ENCODE results near the gene CDH11.

CDH11 gene

DNA sequence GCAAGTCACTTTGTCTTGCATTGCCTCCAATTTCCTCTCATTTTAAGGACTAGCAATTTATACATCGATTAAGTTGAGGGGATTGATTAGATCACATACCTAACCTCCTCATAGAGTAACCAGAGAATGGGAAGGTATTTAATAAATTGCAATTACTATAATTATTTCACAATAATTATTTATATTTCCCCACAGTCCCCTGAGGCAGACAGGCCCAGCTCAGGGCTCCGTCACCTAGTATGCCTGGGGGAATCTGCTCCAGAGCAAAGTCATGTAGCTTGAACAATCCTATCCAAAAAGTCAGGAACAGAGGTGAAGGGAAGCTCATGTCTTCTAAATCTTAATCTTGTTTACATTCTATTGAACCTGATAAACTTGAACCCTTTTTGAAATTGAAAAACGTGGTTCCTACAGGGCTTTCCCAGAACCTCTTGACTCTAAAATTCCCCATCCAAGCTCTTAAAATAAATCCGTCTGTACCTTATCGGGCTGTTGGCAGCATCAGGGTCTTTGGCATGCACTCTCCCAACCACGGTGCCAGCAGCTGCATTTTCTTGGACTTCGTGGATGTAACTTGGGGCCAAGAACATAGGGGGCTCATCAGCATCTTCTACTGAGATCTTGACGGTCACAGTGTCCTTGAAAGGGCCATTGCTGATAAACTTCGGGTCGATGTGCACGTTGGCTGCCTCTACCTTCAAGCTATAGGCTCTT is 140.1 kb downstream of the CDH11 start:
- no peak for DNase-seq (ENCODE audit: low read depth)

DNA sequence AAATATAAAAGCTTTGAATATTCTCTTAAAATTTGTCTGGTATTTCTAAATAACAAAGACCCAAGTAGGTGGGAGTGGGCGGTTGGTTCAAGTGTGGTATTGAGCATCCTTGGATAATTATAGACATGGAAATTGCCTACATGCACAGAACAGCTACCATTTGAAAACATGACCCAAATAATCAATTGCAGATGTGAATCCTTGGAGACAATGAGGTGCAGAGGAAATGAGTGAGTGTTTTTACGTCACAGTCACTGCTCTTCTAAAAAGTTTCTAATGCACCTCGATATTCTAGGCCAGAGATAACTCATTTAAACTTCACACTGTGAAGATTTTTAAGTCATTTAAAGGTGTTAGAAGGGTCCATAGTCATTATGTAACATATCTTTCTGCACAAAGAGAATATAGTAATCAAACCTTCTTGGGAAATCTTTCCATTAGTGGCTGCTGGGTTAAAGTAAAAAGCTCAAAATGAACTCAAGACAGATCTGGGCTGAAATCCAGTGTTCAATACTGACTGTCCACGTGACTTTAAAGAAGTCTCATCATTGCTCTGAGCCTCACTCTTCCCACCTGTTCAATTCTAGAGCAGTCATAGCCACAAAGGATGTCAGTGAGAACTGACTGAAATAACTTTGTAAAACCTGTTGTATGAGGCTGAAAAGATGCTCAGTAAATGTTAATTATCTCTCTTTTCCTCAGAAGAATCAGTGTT is 144.5 kb downstream of the CDH11 start:
- no peak for DNase-seq (ENCODE audit: low read depth)

DNA sequence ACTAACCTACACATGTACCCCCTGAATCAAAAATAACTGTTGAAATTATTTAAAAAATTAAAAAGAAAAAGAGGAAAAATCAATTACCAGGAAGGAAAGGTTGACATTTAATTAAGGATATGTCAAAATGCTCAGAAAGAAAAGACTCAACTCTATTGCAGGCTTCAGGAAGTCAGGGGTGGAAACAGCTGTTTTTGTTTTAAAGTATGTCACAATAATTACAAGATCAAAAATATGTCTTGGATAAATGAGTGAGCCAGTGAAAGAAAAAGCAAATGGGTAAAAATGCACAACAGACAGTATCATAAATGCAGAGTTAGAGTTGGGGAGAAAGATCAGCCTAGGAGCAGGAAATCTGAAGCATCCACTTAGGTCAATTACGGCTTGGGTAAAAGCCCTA is 146.0 kb downstream of the CDH11 start:
- DNase-seq (ENCODE audit: low read depth) = no peak

DNA sequence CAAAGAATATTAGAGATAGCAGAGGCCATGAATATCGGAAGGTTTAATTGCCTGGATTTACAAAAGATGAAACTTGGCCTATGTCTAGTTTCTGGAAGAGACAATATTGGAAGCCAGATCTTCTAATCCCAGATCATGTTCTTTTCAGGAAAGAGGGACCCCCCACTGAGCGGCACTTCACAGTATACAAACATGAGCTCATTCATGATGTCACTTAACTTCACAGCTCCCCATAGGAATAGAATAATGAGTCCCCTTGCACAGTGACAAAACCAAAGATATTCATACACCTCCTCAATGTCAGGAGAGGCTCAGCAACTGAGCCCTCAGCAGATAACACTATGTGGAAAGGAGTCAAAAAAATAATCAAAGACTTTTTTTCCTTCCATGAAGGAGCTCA is 147.5 kb downstream of the CDH11 start:
- no peak for DNase-seq (ENCODE audit: low read depth)

DNA sequence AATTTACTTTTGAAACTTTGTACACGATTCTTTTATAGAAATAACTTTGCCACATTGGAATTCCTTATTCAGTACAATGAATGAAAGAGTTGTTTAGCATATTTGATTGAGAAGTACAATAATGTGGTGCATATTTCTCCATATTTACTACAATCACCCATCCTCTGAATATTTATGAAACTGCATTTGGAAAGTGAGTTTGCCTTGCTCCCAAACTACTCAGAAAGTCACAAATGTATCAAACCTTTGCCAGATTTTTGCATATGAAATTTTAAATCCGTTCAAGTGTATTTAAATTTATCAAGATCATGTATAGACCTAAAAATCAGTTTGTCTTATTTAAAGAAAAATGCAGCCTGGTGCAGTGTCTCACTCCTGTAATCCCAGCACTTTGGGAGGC is 148.7 kb downstream of the CDH11 start:
- no peak for DNase-seq (ENCODE audit: low read depth)

DNA sequence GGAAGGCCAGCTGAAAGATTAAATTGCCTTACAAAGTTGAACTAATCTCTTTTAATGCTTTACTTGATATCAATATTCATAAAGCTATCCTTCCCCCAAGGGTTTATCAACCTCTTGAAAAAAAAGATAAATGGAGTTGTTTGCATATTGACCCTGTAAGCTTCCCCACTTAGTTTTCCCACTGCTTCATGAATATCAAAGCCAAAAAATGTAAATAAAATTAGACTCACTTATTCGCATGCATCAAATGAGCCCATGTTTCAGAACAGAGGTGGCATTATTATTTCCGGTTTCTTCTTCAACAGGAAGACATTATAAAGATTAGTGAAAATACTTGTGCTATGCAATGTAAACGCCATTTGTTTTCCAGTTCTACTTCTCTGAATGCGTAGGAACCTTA is 150.7 kb downstream of the CDH11 start:
- DNase-seq (ENCODE audit: low read depth) = no peak

DNA sequence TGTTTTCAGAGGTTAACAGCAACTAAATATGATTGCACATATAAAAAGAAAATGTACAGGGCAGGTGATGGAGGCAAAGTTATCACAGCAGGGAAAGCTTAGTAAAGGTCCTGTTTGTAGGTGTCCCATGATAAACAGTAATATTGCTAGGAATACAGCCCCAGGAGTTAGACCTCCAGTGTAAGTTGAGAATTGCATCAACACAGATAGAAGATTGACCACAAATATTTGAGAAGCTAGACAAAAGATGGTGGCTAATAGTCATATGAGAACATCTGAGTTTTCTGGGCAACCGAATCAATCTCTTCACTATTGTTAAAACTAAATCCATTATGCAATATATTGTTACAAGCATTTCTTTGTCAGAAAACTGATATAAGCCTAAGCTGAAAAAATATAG is 152.6 kb downstream of the CDH11 start:
- no peak for DNase-seq (ENCODE audit: low read depth)

DNA sequence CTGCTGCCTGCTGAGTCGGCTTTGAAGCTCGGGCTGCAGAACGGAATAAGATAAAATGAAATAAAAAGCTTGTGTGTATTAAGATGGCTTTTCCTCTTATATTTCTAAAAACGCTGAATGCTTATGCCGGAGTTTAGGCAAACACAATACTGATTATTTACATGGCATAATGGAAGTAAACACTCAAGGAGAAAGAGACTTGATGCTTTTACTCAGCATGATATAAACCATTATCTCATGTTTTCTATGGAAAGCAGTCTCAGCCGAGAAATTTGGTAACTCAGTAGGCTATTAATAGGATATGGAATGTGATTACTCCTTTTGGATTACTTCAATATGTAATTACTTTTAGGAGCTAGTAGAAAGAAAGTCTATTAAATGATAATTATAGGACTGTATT is 153.3 kb downstream of the CDH11 start:
- no peak for DNase-seq (ENCODE audit: low read depth)

DNA sequence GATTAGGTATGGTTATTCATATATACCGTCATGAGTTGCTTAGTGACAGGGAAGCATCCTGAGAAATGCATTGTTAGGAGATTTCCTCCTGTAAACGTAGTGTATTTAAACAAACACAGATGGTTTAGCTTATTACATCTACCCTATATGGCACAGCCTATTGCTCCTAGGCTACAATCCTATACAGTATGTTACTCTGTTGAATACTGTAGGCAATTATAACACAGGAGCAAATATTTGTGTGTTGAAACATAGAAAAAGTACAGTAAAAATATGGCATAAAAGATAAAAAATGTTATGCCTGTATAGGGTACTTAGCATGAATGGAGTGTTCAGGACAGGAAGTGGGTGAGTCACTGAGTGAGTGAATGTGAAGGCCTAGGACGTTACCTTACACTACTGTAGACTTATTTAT is 157.7 kb downstream of the CDH11 start:
- no peak for DNase-seq (ENCODE audit: low read depth)

DNA sequence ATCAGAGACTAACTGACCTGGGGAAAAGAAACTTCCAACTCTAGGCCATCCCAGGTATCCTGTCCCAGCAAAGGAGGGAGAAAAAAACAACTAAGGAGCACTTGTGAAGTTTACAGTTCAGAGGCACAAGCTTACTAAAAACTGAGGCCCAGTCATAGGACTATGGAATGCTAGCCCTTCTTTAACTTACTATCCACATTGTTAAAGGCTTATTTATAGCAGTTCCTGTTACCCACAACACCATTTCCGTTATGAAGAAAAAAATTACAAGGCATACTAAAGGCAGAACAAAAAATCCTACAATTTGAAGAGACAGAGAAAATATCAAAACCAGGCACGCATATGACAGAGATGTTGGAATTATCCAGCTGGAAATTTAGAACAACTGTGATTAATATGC is 159.1 kb downstream of the CDH11 start:
- DNase-seq (ENCODE audit: low read depth) = no peak

DNA sequence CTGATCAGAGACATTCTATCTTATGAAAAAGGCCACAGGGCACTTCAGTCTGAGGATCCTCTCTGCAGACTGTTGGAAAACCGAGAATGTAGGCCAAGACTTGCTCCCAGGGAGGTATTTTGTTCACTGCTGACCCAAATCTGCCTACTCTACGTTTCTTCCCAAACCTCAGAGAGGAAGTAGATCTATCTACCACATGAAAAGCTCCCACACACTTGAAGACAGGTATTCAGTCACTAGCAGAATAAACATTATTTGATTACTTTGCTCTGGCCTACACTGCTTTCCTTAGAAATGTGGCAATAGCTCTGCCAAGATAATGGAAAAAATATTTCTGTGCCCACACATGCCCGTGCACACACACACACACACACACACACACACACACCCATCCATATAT is 164.6 kb downstream of the CDH11 start:
- no peak for DNase-seq (ENCODE audit: low read depth)

DNA sequence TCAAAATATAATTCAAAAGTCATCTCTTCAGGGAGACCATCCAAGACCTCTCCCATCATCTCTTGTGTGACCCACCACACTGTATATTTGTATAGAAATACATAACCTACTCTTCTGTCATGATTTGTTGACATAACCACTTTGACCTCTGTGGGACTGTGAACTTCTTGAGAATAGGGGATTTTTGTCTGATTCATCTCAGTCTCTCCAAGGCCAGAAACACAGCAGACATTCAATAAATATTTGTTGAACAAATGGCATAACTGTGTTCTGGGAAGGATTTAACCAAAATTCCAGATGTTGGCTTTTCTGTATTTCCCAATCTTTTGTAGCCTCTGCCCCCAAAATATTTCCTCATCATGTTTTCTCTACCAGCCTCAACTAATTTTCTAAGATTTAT is 169.7 kb downstream of the CDH11 start:
- no peak for DNase-seq (ENCODE audit: low read depth)

DNA sequence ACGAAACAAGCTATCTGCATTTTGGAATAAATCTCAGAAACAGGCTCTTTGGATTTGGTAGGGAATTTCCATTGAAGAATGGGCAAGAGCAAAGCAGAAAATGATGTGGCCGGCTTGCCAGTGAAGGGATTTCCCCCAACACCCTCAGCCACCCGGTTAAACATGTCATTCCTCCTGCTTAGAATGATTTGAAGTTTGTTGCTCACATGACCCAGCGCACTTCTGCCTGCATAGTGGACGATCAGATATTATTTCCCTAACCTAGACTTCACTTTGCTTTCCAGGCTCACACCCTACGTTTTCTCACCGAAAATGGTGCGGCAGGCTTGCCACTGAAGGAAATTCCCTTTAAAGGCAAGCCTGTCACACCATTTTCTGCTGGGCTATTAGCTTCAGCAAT is 170.7 kb downstream of the CDH11 start:
- DNase-seq (ENCODE audit: low read depth) = no peak

DNA sequence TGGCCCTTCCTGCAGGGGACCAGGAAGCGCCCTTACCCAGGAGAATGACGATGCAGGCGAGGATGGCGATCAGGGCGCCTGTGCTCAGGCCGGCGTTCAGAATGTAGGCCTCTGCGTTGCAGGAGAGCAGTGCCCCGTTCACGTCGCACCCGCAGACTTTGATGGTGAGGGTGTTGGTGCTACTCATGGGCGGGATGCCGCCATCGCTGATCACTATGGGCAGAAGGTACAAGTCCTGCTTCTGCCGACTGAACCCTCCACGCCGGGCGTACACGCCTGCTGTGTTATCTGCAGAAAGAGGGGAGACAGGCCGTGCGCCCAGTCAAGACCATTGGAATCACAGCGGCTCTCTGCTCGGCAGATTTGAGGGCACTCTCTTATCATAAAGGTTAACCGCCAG is 171.1 kb downstream of the CDH11 start:
- no peak for DNase-seq (ENCODE audit: low read depth)

DNA sequence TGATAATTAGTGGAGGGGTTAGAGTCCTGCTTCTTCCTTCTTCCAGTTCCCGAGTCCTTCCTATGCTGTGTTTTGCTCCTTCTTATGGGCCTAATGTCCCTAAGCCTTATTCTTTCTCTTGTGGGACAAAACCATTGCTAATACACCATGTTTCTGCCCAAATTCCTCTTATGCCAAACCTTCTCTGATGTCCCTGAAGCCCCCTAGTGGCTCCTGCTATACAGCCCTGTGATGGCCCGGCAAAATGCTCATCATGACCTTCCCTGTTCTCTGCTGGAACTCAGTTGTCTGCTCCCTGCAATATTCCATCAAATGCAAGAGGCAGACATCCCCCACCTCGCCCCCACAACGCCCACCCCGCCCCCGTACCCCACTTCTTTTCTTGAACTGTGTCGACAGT is 171.6 kb downstream of the CDH11 start:
- DNase-seq (ENCODE audit: low read depth) = no peak

DNA sequence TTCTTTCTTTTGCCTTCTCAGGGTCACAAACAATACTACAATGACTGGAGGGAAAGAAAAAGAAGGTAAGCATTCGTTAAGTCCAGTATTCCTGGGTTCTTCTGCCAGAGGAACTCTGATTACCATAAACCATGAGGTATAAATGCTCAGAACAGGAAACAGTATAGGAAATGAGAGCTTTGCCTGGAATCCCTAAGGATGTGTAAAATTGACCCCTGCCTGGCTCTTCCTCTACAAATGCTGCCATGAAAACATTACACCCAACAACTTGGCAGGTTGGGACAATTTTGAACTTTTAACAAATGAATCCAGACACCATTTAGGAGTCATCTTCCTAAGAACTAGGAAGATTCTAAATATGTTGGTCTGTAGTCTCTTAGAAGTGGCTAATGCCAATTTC is 173.8 kb downstream of the CDH11 start:
- no peak for DNase-seq (ENCODE audit: low read depth)

DNA sequence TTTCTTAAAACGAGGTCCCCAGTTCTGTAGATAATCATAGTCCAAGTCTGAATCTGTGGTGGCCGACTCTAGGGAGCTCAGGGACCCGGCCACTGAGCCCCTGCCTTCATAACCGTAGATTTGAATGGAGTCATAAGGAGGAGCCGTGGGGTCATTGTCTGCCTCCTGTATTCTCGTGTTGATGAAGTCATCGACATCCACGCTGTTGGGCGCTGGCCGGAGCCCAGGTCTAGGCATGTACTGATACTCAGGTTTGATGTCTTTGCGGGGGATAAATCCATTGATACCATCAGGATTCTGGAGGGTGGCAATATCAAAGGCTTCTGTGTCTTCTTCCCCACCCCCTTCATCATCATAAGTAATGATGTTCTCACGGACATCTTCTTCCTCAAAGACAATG is 174.2 kb downstream of the CDH11 start:
- DNase-seq (ENCODE audit: low read depth) = no peak

DNA sequence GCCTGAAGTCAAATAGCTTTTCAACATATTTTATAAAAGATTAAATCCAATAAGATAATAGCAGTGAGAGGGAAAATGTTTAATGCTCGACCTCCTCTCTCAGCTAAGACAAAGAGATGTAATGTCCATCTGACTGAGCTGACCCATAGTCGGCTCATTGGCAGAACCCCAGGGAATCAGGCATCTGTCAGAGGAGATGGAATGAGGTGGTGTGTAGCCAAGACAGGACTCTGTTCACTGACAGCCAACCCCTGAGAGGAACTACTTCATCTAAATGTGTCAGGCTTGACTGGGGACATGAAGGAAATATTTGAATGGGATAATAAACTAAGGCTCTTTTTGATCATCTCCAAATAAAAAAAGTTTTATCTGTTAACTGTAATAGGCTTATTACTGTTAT is 188.0 kb downstream of the CDH11 start:
- DNase-seq (ENCODE audit: low read depth) = no peak

DNA sequence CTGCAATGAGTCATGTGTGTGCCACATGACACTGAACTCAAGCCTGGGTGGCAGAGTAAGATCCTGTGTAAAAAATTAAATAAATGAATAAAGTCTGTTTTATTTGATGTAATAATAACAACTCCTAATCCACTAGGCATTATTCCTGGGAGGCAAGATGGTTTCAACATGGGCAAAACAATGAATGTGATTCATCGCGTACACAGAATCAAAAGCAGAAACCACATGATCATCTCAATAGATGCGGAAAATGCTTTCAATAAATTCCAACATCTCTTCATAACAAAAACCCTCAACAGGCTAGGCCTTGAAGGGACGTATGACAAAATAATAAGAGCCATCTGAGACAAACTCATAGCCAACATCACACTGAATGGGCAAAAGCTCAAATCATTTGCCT is 195.4 kb downstream of the CDH11 start:
- DNase-seq (ENCODE audit: low read depth) = no peak

DNA sequence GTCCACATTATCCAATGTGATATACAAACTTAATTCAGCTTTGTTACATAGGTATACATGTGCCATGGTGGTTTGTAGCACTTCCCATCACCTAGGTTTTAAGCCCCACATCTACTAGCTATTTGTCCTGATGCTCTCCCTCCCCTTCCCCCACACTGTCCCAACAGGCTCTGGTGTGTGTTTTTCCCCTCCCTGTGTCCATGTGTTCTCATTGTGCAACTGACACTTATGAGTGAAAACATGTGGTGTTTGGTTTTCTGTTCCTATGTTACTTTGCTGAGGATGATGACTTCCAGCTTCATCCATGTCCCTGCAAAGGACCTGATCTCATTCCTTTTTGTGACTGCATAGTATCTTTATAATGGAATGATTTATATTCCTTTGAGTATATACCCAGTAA is 196.7 kb downstream of the CDH11 start:
- DNase-seq (ENCODE audit: low read depth) = no peak

DNA sequence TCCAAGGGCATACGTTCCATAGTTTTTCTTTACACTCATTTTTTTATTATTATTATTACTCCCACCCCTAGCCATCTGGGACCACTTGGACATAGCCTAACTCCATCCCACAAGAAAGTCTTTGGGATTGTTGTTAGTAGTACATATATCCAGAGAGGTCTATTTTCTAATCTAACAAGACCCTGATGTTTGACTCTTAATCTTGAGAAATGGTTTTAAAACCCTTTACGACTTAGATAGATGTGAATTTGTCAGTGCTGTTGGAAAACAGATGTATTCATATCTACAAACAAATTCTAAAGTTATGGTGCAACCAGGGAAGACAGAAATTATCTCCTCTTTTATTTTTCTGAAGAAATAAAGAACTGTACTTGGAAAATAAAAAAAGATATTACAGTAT is 197.8 kb downstream of the CDH11 start:
- no peak for DNase-seq (ENCODE audit: low read depth)

DNA sequence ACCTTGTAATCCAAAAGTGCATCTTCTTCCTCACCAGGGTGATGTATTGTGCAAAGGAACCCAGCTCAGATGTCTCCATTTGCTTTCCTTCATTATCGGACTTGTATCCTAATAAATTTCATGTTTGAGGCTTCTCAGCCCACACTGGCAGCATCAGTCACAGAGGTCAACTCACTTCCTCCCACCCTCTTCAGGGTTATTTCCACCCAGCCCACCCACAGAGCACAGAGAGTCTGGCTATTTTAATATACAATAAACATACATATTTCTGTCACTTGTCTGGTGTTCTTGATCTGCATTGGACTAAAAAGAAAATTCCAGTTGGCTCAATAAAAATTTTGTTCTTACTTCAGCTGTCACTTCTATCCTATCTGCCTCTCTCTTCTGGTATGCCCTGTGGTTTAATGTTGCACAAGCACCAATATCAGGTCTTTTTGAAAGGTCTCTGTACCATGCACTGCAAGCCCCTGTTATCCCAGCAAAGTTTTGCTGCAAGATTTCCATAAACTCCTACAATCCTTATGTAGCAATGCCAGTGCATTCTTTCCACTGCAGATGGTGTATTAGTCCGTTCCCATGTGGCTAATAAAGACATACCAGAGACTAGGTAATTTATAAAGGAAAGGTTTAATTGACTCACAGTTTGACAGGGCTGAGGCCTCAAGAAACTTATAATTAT is 201.8 kb downstream of the CDH11 start:
- no peak for DNase-seq (ENCODE audit: low read depth)

DNA sequence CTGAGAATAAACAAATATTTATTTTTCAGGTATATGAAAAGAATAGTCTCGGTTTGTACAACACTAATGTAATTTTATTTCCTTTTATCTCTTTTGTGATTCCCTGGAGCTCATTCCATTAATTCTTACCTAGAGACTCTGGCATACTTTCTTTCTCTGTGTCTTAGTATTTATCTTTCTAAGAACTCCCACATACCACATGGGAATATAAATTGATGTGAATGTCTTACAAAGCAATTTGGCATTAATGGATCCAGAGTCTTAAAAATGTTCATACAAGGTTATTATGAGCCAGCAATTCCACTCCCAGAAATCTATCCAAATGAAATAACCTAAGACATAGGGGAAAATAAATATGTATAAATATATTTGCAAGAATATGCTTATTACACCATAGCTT is 202.7 kb downstream of the CDH11 start:
- no peak for DNase-seq (ENCODE audit: low read depth)

DNA sequence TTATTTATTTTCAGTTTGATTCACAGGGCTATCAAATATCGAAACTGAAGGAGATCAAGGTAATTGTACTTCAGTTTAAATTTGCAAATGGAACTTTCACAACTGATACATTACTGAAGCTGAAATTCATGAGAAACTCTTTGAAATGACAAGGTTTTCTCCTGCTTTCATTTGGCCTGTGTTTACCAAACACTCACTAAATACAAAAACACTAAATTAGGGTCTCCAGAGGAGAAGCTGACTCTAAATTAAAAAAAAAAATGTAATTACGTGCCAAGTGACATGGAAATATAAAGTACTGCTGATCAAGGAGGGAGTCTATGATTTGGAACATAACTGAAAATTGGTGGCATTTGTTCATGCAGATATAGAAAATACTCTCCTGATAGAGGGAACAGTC is 205.8 kb downstream of the CDH11 start:
- DNase-seq (ENCODE audit: low read depth) = no peak
